ENCODE data around the gene INKA2.
"Not testable (repeated sequence)": the region's sequence is repeated elsewhere in the genome, so short reads cannot be mapped to it uniquely, and the experiment has no call there.

Gene INKA2

DNA sequence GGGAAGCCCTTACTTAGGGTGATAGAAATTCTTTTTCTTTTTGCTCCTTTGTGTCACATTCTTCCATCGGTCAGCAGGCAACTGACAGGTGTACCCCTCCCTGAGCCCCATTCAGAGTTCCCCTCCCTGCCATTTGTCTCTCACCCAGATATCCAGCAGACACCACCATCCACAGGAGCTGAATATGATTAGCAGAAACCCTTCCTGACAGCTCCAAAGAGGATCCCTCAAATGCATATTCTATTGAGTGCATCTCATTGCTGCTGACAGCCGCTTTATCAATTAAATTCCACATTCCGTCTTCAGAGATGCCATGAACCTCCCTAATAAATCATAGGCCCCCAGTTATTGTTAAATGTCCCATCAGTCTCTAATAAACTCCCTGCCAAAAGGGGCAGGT lies 10.4 kb upstream of the INKA2 start:
- no peak for FAIRE-seq

- no peak for FAIRE-seq
Measured at GRCh38 chr1:111747947-111748346, 8.8 kb upstream of the INKA2 start.

GRCh38 chr1:111747282-111747734 lies 8.1 kb upstream of the INKA2 start:
- no peak for FAIRE-seq

DNA sequence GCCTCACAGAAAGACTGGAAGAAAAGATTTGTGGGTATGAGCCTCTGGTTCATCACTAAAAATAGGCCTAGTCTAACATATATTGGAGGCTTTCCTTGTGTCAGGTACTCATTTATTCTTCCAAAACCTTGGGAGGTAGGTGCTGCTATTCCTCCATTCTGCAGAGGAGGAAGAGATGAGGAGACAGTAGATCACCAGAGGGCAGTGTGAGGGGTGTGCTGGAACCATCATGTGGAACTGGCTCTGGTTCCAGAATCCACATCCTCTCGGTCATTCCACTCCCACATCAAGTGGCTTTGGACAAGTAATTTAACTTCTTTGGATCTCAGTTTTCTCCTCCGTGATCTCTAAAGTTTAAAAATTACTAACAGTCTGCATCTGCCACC lies 7.4 kb upstream of the INKA2 start:
- no peak for FAIRE-seq

DNA sequence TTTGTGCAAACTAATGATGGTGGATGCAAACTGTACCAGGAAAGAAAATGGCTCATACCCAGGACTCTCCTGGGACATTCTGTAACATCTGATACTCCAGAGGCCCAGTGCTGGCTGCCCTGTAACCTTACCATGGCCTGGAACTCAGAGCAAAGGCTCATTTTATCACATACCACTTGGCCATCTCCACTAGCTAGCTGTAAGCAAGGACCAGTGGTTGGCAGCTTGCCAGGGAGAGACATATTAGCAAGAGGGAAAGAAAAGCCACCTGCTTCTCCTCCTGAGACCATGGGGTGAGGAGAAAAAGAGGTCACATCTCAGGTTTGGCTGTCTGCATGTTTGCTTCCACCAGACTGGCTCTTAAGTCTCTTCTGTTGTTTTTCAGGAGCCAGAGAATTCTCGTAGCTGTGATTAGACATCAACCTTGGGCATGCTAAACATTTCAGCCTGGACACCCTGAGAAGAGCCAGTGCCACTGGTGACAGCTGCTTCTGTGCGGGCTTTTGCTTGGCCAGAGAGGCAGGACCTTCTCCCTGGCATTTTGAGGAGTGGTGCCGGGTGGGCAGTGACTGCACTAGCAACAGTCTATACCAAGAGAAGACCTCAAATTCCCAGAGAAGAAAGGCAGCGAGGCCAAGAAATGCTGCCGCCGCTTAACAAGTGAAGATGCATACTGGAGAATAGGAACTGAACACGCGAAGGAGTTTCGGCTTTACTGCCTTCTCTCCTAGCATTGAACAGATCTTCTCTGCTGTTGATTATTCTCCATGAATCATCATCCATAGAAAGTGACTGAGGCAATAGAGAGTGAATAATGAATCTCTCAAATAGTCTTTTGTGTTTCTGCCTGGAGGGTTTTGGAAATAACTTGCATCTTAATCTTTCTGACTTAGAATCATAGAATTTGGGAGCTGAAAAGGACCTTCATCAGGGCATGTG lies 6.7 kb upstream of the INKA2 start:
- FAIRE-seq, result no peak

DNA sequence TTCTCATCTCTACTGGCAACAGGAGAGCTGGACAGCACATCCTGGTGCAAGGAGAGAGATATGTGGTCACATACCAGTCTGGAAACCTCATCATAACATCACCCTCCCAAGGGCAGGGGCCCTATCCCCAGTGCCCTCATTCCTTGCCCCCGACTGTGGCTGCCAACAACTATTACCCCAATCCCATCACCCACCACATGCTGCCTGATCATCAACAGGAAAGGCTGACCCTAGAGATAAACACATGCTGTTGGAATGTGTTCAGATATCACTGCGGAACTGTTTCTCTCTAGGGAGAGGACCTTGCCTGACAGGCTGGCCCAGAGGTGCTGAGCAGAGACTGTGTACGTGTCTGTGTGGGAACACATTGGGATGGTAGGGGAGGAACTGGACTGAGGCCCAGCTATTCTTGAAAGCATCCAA lies 4.5 kb upstream of the INKA2 start:
- no peak for FAIRE-seq

- FAIRE-seq, result no peak
Measured at GRCh38 chr1:111742938-111743549, 3.8 kb upstream of the INKA2 start.

- not testable (repeated sequence) for FAIRE-seq
Measured at GRCh38 chr1:111742292-111742691, 3.1 kb upstream of the INKA2 start.

- no peak for FAIRE-seq
Measured at GRCh38 chr1:111739925-111740765, 950 bp upstream of the INKA2 start.

DNA sequence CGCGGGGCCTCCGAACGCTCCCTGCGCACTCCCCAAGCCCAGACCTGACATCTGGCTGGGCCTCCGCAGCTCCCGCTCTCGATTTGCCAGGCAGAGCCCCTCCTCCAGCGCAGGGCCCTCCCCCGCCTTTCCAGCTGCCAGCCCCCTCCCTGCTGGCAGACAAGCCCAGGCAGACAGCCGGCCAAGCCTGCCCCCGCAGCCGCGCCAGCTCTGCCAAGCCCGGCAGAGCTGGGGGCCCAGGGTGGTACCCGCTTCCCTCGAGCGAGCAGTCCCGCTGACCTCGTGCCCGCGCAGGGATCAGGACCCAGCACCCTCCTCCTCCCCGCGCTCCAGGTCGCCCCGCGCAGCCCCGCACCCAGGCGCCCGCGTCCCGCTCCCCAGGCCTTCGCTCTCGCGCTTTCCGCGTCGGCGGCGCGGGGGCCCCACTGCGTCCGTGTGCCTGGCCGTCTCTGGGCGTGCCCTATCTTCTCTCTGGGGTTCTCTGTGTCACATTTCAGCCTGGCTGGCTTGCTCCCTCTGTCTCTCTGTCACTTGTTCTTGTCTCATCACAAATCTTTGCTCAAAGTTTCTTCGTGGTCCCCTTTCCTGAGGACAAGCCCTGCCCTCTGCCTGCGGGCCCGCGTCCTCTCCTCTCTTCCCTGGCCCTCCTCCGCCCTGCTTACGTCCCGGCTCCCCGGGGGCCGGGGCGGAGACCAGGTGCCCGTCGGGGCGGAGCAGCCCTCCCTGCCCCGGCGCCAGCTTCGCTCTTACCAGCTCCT lies 580 bp downstream of the INKA2 start:
- FAIRE-seq, result no peak

- no peak for FAIRE-seq
Measured at GRCh38 chr1:111738133-111738435, 1.1 kb downstream of the INKA2 start.

GRCh38 chr1:111737216-111738132 lies 1.7 kb downstream of the INKA2 start:
- FAIRE-seq, result no peak

DNA sequence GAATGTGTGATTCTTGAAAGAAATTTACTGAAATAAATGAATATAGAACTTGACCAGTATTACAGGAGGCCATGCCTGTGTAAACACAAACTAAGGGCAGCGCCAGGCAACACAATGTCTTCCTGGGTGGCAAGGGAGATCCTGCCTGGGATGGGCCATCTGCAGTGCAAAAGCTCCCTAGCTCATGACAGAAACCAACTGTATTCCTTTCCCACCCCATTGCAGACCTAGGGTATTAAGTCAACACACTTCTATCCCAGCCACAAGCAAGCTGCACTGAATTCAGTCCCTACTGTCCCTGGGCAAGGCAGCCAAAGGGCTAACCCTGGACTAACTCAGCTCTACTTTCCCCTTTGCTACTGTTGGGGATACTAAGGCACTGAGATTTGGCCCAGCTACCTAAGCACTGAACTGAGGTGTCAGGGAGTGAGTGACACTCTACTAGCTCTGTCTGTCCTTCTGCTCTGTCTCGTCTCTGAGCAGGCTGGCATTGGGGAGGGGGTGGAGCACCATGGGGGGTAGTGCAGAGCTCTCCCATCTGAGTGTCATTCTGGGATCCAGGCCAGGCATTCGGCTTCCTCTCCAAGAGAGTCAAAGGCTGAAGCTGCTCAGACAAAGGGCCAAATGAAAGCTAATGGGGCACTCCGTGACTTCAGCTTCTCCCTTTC lies 2.5 kb downstream of the INKA2 start:
- FAIRE-seq, result no peak

- no peak for FAIRE-seq
Measured at GRCh38 chr1:111735858-111736544, 3.2 kb downstream of the INKA2 start.

- no peak for FAIRE-seq
Measured at GRCh38 chr1:111735321-111735720, 3.9 kb downstream of the INKA2 start.

DNA sequence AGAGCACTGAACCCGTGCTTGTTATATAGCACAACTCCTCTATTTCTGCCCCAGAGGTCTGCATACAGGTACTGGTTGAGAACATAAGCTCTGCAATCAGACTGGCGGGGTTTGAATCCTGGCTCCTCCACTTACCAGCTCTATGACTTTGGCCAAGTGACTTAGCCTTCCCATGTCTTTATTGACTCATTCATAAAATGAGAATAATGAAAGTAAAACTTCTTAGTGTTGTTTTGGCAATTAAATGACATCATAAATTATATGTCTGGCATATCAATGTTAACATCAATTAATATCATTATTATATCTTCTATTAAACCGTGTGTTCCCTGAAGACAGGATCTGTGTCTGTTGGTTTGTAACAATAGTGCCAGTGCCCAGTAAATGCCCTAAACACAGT lies 4.3 kb downstream of the INKA2 start:
- FAIRE-seq, result no peak

GRCh38 chr1:111734426-111734825 lies 4.8 kb downstream of the INKA2 start:
- FAIRE-seq, result no peak

DNA sequence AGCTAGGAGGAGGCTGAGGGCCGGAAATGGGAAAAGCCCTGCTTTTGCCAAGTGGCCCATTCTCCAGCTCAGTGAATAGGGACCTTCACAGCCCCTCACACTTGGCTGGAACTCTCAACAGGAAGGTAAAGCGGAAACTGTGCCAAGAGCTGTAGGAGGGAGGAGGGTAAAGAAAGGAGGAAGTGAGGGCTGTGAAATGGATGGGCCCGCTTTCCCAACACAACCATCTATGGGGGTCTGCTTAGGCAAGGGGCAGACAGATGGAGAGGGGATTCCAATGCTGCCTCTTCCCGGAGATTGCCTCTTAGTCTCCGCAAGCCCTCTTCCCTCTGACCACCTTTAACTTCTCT lies 5.2 kb downstream of the INKA2 start:
- FAIRE-seq, result no peak

GRCh38 chr1:111733183-111733991 lies 5.8 kb downstream of the INKA2 start:
- FAIRE-seq, result no peak

DNA sequence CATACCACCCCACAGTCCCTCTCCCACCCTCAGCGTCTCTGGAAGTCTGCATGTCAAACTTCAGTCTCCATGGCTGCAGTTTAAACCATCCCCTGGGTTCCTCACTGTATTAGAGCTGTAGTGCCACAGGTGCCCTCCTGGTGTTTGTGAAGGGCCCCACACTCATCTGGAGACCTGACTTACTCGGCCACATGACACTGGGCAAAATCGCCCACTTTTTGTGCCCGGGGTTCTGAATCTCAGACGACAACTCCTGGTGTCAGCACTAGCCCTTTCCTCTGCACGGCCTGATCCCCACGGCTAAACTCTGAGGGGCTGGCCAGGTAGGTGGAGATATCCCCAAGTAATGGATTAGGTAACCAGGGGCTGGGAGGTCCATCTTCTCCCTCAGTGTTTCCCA lies 6.5 kb downstream of the INKA2 start:
- no peak for FAIRE-seq

Data from TTC549 (cell line).